DMS53 treated with DMSO at 0.1 percent for 48 hours (cell line): ENCODE results near the gene DDAH1.
"Not testable (repeated sequence)": the region's sequence is repeated elsewhere in the genome, so short reads cannot be mapped to it uniquely, and the experiment has no call there.

Source experiments
- DNase-seq: peaks from one replicate; lab custom pipeline; 2025; ENCODE audit not compliant: unreplicated experiment; lab: John Stamatoyannopoulos, UW

Gene DDAH1

GRCh38 chr1:85471558-85471957 is 6.6 kb upstream of the DDAH1 start:
- DNase-seq, result no peak

GRCh38 chr1:85470130-85470529 is 5.2 kb upstream of the DDAH1 start:
- DNase-seq, result not testable (repeated sequence)

- no peak for DNase-seq
These were observed 3.1 kb upstream of the DDAH1 start for GRCh38 chr1:85467929-85468540.

- no peak for DNase-seq
These were observed 2.1 kb upstream of the DDAH1 start for GRCh38 chr1:85467036-85467435.

GRCh38 chr1:85465786-85466134 is 801 bp upstream of the DDAH1 start:
- no peak for DNase-seq

- peak; percentile 56 for DNase-seq
These were observed 361 bp downstream of the DDAH1 start for GRCh38 chr1:85464497-85465098.

- peak; percentile 25 for DNase-seq
These were observed 1.0 kb downstream of the DDAH1 start for GRCh38 chr1:85463731-85464496.

- DNase-seq, result no peak
These were observed 1.9 kb downstream of the DDAH1 start for GRCh38 chr1:85462931-85463649.

- DNase-seq, result no peak
These were observed 3.6 kb downstream of the DDAH1 start for GRCh38 chr1:85461216-85461918.

- DNase-seq, result peak; percentile 20
These were observed 4.3 kb downstream of the DDAH1 start for GRCh38 chr1:85460555-85461088.

GRCh38 chr1:85459290-85459689 is 5.7 kb downstream of the DDAH1 start:
- no peak for DNase-seq

GRCh38 chr1:85454214-85454613 is 10.7 kb downstream of the DDAH1 start:
- no peak for DNase-seq

- no peak for DNase-seq
These were observed 11.2 kb downstream of the DDAH1 start for GRCh38 chr1:85453640-85454194.

GRCh38 chr1:85452948-85453347 is 12.0 kb downstream of the DDAH1 start:
- no peak for DNase-seq

GRCh38 chr1:85451236-85451830 is 13.6 kb downstream of the DDAH1 start:
- DNase-seq, result no peak

- DNase-seq, result no peak
These were observed 14.1 kb downstream of the DDAH1 start for GRCh38 chr1:85450832-85451231.

- DNase-seq, result no peak
These were observed 15.6 kb downstream of the DDAH1 start for GRCh38 chr1:85449356-85449755.

- no peak for DNase-seq
These were observed 16.6 kb downstream of the DDAH1 start for GRCh38 chr1:85448358-85448757.

- no peak for DNase-seq
These were observed 17.7 kb downstream of the DDAH1 start for GRCh38 chr1:85447006-85447943.
